Stimulated activated CD4-positive, alpha-beta T cell treated with anti-CD3 and anti-CD28 coated beads, TNF-alpha, amount 100 ng/mL, for 24 hours (primary cell): ENCODE measurements around the gene DAZAP1.

Experiments
- DNase-seq, 3 experiments: peaks; one replicate each; pipeline ENCODE4 v3.0.0-alpha.2; 2020; ENCODE audit warnings: low read depth in 3 of 3

Gene DAZAP1

GRCh38 chr19:1407528-1408299 lies at the start of gene DAZAP1:
Gene DAZAP1 (plus strand): TSS chr19:1407586. CDS start chr19:1407774, 188 bp downstream.
- DNase-seq = peak in 1 of 3 experiments; percentile 12

GRCh38 chr19:1360126-1360817 lies 47.1 kb upstream of the DAZAP1 start:
- DNase-seq = no peak

DNA sequence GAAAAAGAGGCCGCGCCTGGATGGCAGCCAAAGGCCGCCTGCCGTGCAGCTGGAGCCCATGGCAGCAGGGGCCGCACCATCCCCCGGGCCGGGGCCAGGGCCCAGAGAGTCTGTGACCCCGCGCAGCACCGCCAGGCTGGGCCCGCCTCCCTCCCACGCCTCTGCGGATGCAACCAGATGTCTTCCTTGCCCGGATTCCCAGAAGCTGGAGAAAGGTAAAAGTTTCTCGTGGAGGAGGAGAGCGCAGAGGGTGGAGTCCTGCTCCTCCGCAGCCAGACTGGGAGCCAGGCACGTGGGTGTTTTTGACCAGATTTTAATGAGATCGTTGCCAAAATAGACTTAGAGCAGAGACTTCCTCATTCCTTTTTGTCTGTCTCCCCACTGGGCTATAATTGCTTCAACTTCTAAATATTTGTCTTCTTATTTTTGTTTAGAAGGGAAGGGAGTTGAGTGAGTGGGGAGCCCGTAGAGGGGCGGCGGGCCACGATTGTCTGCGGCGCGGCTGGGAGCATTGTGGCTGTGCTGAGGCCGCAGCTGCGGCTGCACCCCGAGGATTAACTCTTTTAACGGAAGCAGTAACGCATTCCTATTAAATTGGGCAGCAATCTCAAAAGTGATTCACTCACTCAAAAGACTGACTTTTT lies 46.4 kb upstream of the DAZAP1 start:
- DNase-seq = no peak

DNA sequence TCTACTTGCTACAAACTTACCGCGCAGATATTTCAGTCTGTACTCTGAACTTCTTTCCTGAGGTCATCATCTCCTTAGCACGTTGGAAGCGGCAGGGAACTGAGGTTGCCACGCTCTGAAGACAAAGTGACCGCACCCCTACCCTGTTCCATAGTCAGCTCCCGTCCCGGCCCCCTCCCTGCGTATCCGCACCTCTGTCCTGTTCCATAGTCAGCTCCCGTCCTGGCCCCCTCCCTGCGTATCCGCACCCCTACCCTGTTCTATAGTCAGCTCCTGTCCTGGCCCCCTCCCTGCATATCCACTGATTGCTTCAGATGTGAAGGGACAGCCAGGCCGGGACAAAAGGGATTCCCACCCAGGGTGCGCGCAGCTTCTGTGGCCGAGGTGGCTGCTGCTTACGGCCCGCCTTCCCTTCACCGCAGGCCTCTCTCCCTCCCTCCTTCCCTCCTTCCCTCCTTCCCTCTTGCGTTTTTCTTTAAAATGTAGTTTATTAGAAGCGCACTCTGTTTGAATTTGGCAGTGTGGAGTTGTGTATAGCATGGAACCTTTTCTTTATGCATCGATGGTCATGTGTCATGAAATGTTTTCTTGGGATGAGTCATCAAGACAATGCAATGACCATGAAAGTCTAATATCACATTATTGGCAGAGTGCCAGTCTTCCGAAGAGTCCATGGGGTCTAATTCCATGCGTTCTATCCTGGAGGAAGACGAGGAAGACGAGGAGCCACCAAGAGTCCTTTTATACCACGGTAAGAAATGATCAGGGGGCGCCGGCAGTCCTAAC lies 45.6 kb upstream of the DAZAP1 start:
- DNase-seq = no peak

DNA sequence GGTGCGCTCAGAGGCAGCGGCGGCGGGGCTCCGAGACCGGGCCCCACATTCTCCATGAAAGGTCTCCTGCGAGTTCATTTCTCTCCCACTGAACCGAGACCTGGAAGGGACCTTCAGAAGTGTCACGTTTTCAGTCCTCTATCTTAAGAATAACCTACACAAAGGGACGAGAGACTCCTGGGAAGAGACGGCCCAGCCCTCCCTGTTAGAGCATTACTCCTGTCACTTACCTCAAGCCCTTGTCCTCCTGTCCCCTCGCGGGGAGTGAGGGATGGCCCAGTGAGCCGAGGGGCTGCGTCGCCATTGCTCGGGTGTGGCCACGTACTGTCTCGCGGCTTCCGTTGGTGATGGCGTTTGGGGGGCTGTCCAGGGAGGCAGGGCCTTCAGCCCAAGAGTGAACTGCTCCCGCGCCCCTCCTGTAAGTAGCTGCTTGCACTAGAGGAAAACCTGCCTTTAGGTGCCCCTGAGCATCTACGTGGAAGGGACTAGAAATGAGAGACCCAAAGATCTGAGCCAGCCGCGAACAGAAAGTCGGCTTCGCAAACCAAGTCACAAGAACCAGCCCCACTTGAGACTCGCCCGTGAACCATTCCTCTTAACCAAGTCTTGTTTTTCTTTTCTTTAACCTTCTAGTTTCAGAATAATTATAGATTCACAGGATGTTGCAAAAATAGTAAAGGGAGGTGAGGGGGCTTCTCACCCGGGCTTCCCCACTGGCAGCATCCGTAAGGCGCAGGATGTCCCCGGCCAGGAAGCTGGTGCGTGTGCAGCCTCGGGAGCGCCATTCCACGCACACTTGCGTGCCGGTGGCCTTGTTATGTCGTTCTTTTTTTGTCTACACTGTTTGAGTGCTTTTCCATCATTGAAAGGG lies 44.8 kb upstream of the DAZAP1 start:
- DNase-seq = no peak

DNA sequence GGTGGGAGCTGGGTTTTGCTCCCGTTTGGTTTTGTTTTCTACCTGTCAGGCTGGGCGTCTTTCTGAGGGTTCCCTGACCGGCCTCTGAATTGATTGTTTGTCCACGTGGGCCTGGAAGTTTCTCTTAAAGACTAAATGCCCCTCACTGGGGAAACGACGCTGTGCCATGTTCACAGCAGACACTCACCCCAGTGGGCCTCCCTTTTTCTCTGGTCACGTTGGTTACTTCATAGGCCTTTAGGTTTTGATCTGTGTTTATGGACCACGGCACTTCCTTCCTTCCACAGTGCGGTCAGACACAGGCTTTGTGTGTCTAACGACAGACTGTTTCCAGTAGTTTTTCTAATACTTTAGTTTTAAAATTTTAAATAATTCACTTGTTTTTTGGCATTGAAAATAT lies 43.8 kb upstream of the DAZAP1 start:
- DNase-seq = no peak

GRCh38 chr19:1364070-1364704 lies 43.2 kb upstream of the DAZAP1 start:
- DNase-seq = no peak

GRCh38 chr19:1365319-1366269 lies 41.8 kb upstream of the DAZAP1 start:
- DNase-seq = no peak

- DNase-seq = no peak
Observed at GRCh38 chr19:1366296-1366695, 41.1 kb upstream of the DAZAP1 start.

- DNase-seq = no peak
Observed at GRCh38 chr19:1366899-1367870, 40.2 kb upstream of the DAZAP1 start.

GRCh38 chr19:1369214-1369805 lies 38.1 kb upstream of the DAZAP1 start:
- DNase-seq = no peak

- no peak for DNase-seq
Observed at GRCh38 chr19:1370579-1371361, 36.6 kb upstream of the DAZAP1 start.

DNA sequence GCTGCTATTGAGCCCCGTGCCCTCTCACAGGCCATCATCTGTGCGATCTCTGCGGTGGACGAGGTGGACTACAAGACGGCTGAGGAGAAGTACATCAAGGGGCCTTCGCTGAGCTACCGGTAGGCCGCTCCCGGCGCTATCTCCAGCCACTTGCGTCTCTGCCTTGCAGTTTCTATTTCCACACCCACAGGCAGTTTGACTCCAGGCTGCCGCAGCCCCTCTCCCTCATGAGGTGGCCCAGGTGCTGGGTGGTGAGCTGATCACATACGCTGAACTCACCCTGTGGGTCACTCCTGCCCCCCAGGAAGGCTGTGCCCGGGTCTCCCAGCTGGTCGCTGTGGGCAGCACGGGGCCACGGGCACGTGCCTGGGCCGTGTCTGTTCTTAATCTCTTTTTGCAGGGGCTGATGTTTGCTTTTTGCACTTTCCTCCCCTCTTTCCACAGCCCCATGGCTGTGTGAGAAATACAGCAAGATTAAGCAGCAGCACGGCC lies 34.3 kb upstream of the DAZAP1 start:
- DNase-seq = no peak

DNA sequence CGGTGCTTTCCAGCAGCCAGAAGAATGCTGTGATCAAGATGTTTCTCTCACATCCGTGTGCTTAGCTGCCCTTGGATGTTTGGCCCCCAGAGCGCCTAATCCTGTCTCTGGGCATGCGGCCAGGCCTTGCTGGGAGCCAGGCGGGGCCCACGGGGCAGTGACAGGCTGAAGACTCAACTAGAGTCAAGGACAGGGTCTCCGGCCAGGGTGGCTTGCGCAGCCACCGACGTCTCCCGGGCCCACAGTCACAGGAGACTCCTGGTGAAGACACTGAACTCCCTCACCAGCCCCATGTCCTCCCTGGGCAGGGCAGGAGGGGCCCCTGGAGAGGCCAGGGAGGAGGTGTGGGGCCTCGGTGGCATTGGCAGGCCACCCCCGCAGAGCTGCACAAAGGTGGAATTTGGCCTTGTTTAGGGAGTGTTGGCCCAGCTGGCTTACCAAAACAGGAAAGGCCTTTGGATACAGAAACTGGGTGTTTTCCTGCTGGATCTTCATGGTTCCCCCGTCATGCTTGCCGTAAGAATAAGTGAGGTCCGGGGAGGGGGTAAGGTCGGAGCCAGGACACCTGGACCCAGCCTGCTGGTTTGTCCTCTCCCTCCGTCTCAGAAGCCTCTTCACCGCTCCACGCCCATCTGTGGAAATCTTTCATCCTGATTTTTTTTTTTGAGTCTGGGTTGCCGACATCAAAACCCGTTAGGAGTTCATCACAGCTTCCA lies 33.7 kb upstream of the DAZAP1 start:
- no peak for DNase-seq

GRCh38 chr19:1374250-1374577 lies 33.2 kb upstream of the DAZAP1 start:
- DNase-seq = no peak

GRCh38 chr19:1376415-1376805 lies 31.0 kb upstream of the DAZAP1 start:
- DNase-seq = no peak
